Measurements from ENCODE around the gene ARHGAP12. TPM values are rescaled to one million over a fixed set of nuclear protein-coding genes. Genes with fewer than 3 reads are reported as not detected.

The ARHGAP12 gene
- total RNA-seq, 1 donor from 2014 or later: 32.2 TPM

DNA sequence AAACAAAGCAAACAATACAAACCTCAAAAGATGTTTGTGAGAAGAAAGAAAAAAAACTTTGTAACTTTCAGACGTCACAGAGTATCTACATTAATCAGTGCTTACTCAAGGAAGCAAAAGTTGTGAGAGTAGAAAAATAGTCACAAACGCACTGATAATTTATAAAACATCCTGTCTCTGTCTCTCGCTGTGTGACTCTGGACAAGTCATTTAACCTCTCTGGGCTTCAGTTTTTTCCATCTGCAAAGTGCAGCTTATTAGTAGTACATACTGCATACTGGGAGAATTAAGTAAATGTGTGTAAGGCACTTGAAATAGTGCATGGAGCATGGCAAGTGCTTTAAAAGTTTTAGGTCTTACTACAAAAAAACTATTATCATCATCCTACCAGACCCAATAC lies 3.8 kb downstream of the ARHGAP12 start:
- no peak for DNase-seq (ENCODE audit: extremely low spot score in 2 of 2)

GRCh38 chr10:31923389-31923788 lies 5.2 kb downstream of the ARHGAP12 start:
- Histone ChIP-seq H3K4me3 (no peak overlapping the region), H3K9me3 (no peaks in the 10 kb centered on the region), H3K27ac (no peak overlapping the region), H3K27me3 (no peaks in the 10 kb centered on the region), H3K4me1 (peaks cover 46% of the 10 kb centered on the region), H3K36me3 (no peaks in the 10 kb centered on the region)
- TF ChIP-seq CTCF (IDR thresholded peaks at IDR 0.05) (no peak), POLR2AphosphoS5 (IDR thresholded peaks at IDR 0.05; ENCODE audit: insufficient read depth in 1 of 2, low read depth in 1 of 2) (no peak), POLR2A (IDR thresholded peaks at IDR 0.05) (no peak)
- intact Hi-C loops (cut with DNase I): no loop called here
- no peak for DNase-seq (ENCODE audit: extremely low spot score in 2 of 2)

More for the DNA sequence above, 3.8 kb downstream of the ARHGAP12 start:
- TF ChIP-seq CTCF (IDR thresholded peaks at IDR 0.05) (no peak), POLR2AphosphoS5 (IDR thresholded peaks at IDR 0.05; ENCODE audit: insufficient read depth in 1 of 2, low read depth in 1 of 2) (no peak), POLR2A (IDR thresholded peaks at IDR 0.05) (no peak)
- H3K4me1 ChIP-seq: peaks cover 46% of the 10 kb centered on the region
- intact Hi-C loops (cut with DNase I): no loop called here
- H3K9me3 ChIP-seq: no peaks in the 10 kb centered on the region
- no peak overlapping the region for H3K4me3 ChIP-seq
- H3K27me3 ChIP-seq: no peaks in the 10 kb centered on the region
- H3K36me3 ChIP-seq: no peaks in the 10 kb centered on the region
- H3K27ac ChIP-seq: no peak overlapping the region

- H3K4me3 ChIP-seq: no peak overlapping the region
- DNase-seq (ENCODE audit: extremely low spot score in 2 of 2): no peak
- no peaks in the 10 kb centered on the region for H3K27me3 ChIP-seq
- intact Hi-C loops (cut with DNase I): no loop called here
- H3K9me3 ChIP-seq: no peaks in the 10 kb centered on the region
- H3K4me1 ChIP-seq: peaks cover 30% of the 10 kb centered on the region
- TF ChIP-seq CTCF (IDR thresholded peaks at IDR 0.05): no peak
- no peak for TF ChIP-seq POLR2AphosphoS5 (IDR thresholded peaks at IDR 0.05; ENCODE audit: insufficient read depth in 1 of 2, low read depth in 1 of 2)
- TF ChIP-seq POLR2A (IDR thresholded peaks at IDR 0.05): no peak
- H3K27ac ChIP-seq: no peak overlapping the region
- no peaks in the 10 kb centered on the region for H3K36me3 ChIP-seq
Observed at GRCh38 chr10:31921031-31921430, 7.6 kb downstream of the ARHGAP12 start.

- no peaks in the 10 kb centered on the region for H3K36me3 ChIP-seq
- no peak overlapping the region for H3K4me3 ChIP-seq
- no peaks in the 10 kb centered on the region for H3K27me3 ChIP-seq
- H3K4me1 ChIP-seq: peaks cover 25% of the 10 kb centered on the region
- H3K27ac ChIP-seq: no peak overlapping the region
- no peak for DNase-seq (ENCODE audit: extremely low spot score in 2 of 2)
- H3K9me3 ChIP-seq: no peaks in the 10 kb centered on the region
- TF ChIP-seq CTCF (IDR thresholded peaks at IDR 0.05) (no peak), POLR2AphosphoS5 (IDR thresholded peaks at IDR 0.05; ENCODE audit: insufficient read depth in 1 of 2, low read depth in 1 of 2) (no peak), POLR2A (IDR thresholded peaks at IDR 0.05) (no peak)
- intact Hi-C loops (cut with DNase I): no loop called here
Observed at GRCh38 chr10:31920538-31920937, 8.1 kb downstream of the ARHGAP12 start.

DNA sequence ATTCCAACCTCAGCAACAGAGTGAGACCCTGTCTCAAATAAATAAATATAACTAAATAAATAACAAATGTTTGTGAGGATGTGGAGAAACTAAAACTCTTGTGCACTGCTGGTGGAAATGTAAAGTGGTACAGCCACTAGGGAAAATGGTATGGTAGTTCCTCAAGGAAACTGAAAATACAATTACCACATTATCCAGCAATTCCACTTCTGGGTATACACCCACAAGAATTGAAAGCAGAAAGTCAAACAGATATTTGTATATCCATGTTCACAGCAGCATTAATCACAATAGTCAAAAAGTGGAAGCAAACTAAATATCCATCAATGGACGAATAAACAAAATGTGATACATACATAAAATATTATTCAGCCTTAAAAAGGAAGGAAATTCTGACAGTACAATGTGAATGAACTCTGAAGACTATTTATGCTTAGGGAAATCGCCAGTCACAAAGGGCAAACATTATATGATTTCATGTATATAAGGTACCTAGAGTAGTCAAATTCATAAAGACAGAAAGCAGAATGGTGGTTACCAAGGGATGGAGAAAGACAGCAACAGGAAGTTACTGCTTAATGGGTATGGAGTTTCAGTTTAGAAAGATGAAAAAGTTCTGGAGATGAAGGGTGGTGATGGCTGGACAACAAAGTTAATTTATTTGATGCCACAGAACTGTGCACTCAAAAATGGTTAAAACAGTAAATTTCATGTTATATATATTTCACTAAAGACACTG lies 9.8 kb downstream of the ARHGAP12 start:
- Histone ChIP-seq H3K27ac (no peak overlapping the region), H3K9me3 (no peaks in the 10 kb centered on the region), H3K36me3 (no peaks in the 10 kb centered on the region), H3K4me3 (no peak overlapping the region), H3K4me1 (peaks cover 13% of the 10 kb centered on the region), H3K27me3 (no peaks in the 10 kb centered on the region)
- intact Hi-C loops (cut with DNase I): no loop called here
- no peak for TF ChIP-seq POLR2A (IDR thresholded peaks at IDR 0.05)
- TF ChIP-seq CTCF (IDR thresholded peaks at IDR 0.05): no peak
- DNase-seq (ENCODE audit: extremely low spot score in 2 of 2): no peak

Measured in vagina (tissue), 2 donors.